Gastroesophageal sphincter (tissue), 3 donors: ENCODE data around the gene INO80E.

Experiments
- CTCF ChIP-seq, 4 experiments: fragments of 200-600 bp in 2 of 4; fragments of 450-650 bp in 2 of 4; sonication (generic) in 1 of 4; IDR thresholded peaks; one replicate each; pipeline ENCODE4 v1.5.1; 2017 to 2019; ENCODE audit warnings: antibody characterized with exemption in 4 of 4, mild to moderate bottlenecking in 2 of 4, moderate library complexity in 2 of 4
- EP300 ChIP-seq: sonication (generic); formaldehyde crosslinking; IDR thresholded peaks from one replicate; pipeline ENCODE4 v1.6.1; 2017; ENCODE audit warnings: antibody characterized with exemption, mild to moderate bottlenecking
- POLR2A ChIP-seq, 2 donors: fragments of 450-650 bp; IDR thresholded peaks; one replicate each; pipeline ENCODE4 v1.6.1; 2017; ENCODE audit warnings: antibody characterized with exemption in 2 of 2, mild to moderate bottlenecking in 2 of 2, moderate library complexity in 1 of 2
- POLR2AphosphoS5 ChIP-seq: sonication (generic); formaldehyde crosslinking; IDR thresholded peaks from one replicate; pipeline ENCODE4 v1.6.1; 2017; ENCODE audit warnings: antibody characterized with exemption

GRCh38 chr16:30007378-30007895, 11.4 kb downstream of the INO80E start:
- TF ChIP-seq POLR2A (IDR thresholded peaks at IDR 0.05) (no peak), CTCF (IDR thresholded peaks at IDR 0.05) (no peak), POLR2AphosphoS5 (no peak), EP300 (no peak)
